HFF-Myc (cell line): ENCODE data around the gene IDI2.
"Not testable (repeated sequence)": the region's sequence is repeated elsewhere in the genome, so short reads cannot be mapped to it uniquely, and the experiment has no call there.

ENCODE experiments used
- DNase-seq: peaks from one replicate; pipeline ENCODE4 v3.0.0-alpha.2; 2011; ENCODE audit warnings: low read depth; ENCODE audit errors: extremely low read depth
- H3K4me3 ChIP-seq: replicated peaks from 2 replicates; pipeline ENCODE4 v1.5.1; 2011; ENCODE audit warnings: low read depth, mild to moderate bottlenecking, control low read depth, low read length
- CTCF ChIP-seq: IDR thresholded peaks from 2 replicates; pipeline ENCODE4 v1.5.1; 2012; ENCODE audit warnings: mild to moderate bottlenecking, low read depth, low read length, control low read depth; ENCODE audit errors: missing control alignments

Gene IDI2

DNA sequence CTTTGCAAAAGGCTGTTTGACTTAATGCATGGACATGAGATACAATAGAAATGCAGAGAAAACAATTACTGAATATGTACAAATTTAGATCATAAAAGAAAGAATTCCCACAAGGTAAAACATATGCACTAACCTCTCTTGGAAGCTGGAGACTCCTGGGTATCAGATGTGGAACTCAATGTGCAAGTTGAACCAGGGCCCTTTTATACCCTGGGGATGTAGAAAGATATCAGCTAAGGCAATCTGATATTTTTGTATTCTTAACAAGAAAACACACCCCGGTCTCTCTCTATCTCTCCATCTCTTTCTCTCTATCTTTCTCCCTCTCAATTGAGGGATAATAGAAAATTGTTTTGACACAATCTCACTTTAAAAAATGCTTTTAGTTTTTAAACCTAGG, at the start of gene IDI2:
Gene IDI2 (minus strand): TSS at position 177 of the 400 bp plus-strand sequence. CDS start 1,136 bp downstream, outside the sequence.
- TF ChIP-seq CTCF = no peak
- no peak within 1 kb of the TSS for H3K4me3 ChIP-seq
- DNase-seq = no peak

GRCh38 chr10:1074748-1075308, 49.2 kb upstream of the IDI2 start:
- TF ChIP-seq CTCF = peak; percentile 16
- no peak for DNase-seq
- H3K4me3 ChIP-seq = no peak overlapping the region

- H3K4me3 ChIP-seq = no peak overlapping the region
- no peak for DNase-seq
- TF ChIP-seq CTCF = no peak
Observed at GRCh38 chr10:1074052-1074747, 48.5 kb upstream of the IDI2 start.

DNA sequence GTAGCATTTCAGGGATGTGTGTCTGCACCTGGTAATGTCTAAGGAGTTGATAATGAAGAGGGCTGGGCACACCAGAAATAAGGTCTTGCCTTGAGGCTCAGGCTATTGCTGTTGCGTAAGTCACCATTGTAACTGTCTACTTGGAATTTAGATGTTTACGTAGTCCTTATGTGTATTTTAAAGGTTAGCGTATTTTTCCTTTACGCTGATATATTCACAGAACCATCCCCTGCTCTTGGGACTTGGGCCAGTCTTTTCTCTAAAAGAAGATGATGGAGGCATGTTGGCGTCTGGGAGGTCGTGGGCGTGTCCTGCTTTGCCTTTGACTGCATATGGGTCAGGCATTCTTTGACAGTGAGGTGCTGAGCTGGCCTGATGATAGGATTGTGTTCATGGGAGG, 45.3 kb upstream of the IDI2 start:
- no peak for DNase-seq
- no peak for TF ChIP-seq CTCF
- H3K4me3 ChIP-seq = no peak overlapping the region

DNA sequence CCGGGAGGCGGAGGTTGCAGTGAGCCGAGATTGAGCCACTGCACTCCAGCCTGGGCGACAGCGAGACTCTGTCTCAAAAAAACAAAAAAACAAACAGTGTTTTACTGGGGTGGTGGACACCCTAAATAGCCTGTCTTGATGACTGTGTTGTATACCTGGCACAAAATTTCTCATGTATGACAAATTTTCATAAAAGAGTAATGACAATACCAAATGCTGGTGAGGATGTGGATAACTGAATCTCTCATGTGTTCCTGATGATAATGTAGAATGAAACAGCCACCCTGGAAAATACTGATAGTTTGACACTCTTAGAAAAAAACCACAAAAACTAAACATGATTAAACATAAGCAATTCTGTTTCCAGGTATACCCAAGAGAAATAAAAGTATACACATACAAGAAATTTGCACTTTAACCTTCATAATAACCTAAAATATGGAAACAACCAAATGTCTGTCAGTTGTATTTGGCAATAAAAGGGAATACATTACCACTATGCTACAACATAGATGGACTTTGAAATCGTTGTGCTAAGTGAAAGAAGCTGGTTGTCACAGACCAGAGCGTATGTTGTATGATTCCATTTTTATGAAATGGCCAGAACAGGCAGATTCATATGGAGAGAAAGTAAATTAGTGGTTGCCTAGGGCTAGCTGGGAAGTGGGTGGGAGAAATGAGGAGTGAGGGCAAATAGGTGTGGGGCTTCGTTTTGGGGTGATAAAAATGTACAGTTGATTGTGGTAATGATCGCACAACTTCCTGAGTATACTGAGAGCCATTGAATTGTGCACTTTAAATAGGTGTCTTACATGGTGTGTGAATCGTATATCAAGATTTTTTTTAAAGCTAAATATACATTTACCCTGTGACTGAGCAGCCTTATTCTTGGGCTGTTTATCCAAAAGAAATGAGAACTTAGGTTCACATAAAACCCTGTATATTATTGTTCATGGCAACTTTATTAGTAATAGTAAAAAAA, 43.0 kb upstream of the IDI2 start:
- DNase-seq = no peak
- TF ChIP-seq CTCF = no peak
- H3K4me3 ChIP-seq = no peak overlapping the region

- DNase-seq, H3K4me3 ChIP-seq: not testable (repeated sequence)
Observed at GRCh38 chr10:1066734-1067133, 41.1 kb upstream of the IDI2 start.

GRCh38 chr10:1064964-1065247, 39.2 kb upstream of the IDI2 start:
- no peak overlapping the region for H3K4me3 ChIP-seq
- no peak for TF ChIP-seq CTCF
- DNase-seq = no peak
